IPS-NIHi7 (cell line): ENCODE data around the gene EPHB1.

ENCODE experiments used
- DNase-seq: peaks from one replicate; pipeline ENCODE4 v3.0.0; 2012; ENCODE audit warnings: mixed read lengths; ENCODE audit errors: extremely low spot score

EPHB1 gene

GRCh38 chr3:134809427-134810051 is 14.5 kb downstream of the EPHB1 start:
- peak; percentile 32 for DNase-seq

- peak; percentile 22 for DNase-seq
Observed at GRCh38 chr3:134810052-134810435, 15.0 kb downstream of the EPHB1 start.

- peak; percentile 40 for DNase-seq
Observed at GRCh38 chr3:134810850-134811249, 15.8 kb downstream of the EPHB1 start.

GRCh38 chr3:134813618-134814017 is 18.6 kb downstream of the EPHB1 start:
- no peak for DNase-seq

- DNase-seq, result no peak
Observed at GRCh38 chr3:134815519-134815918, 20.5 kb downstream of the EPHB1 start.

GRCh38 chr3:134816623-134817022 is 21.6 kb downstream of the EPHB1 start:
- no peak for DNase-seq

- no peak for DNase-seq
Observed at GRCh38 chr3:134817297-134817696, 22.2 kb downstream of the EPHB1 start.

GRCh38 chr3:134820994-134821393 is 25.9 kb downstream of the EPHB1 start:
- DNase-seq, result no peak

- DNase-seq, result no peak
Observed at GRCh38 chr3:134822090-134822489, 27.0 kb downstream of the EPHB1 start.

- DNase-seq, result no peak
Observed at GRCh38 chr3:134823679-134824078, 28.6 kb downstream of the EPHB1 start.

GRCh38 chr3:134824791-134825190 is 29.7 kb downstream of the EPHB1 start:
- DNase-seq, result no peak

GRCh38 chr3:134827213-134827612 is 32.2 kb downstream of the EPHB1 start:
- no peak for DNase-seq

GRCh38 chr3:134829721-134830120 is 34.7 kb downstream of the EPHB1 start:
- no peak for DNase-seq

GRCh38 chr3:134832585-134832984 is 37.5 kb downstream of the EPHB1 start:
- DNase-seq, result no peak

- no peak for DNase-seq
Observed at GRCh38 chr3:134833453-134834163, 38.5 kb downstream of the EPHB1 start.

- no peak for DNase-seq
Observed at GRCh38 chr3:134836921-134837320, 41.9 kb downstream of the EPHB1 start.

- no peak for DNase-seq
Observed at GRCh38 chr3:134838599-134838998, 43.5 kb downstream of the EPHB1 start.

- DNase-seq, result no peak
Observed at GRCh38 chr3:134839422-134839821, 44.4 kb downstream of the EPHB1 start.

- no peak for DNase-seq
Observed at GRCh38 chr3:134839990-134840389, 44.9 kb downstream of the EPHB1 start.

- no peak for DNase-seq
Observed at GRCh38 chr3:134840459-134840858, 45.4 kb downstream of the EPHB1 start.

- DNase-seq, result no peak
Observed at GRCh38 chr3:134846084-134846483, 51.0 kb downstream of the EPHB1 start.

GRCh38 chr3:134846911-134847317 is 51.9 kb downstream of the EPHB1 start:
- peak; percentile 60 for DNase-seq

GRCh38 chr3:134847349-134847748 is 52.3 kb downstream of the EPHB1 start:
- DNase-seq, result no peak

GRCh38 chr3:134849561-134849960 is 54.5 kb downstream of the EPHB1 start:
- no peak for DNase-seq
